Fibroblast of mammary gland (primary cell): ENCODE data around the gene C2orf42.

Experiments
- DNase-seq: peaks from one replicate; pipeline ENCODE4 v3.0.0-alpha.2; 2010; ENCODE audit warnings: low read depth
- H3K4me3 ChIP-seq: 2 replicates; pipeline ENCODE4 v1.5.1; 2011; ENCODE audit warnings: low read depth, mild to moderate bottlenecking, low read length, moderate library complexity; ENCODE audit not compliant: control insufficient read depth
- TF ChIP-seq, protein P1 (sequence below): conservative IDR thresholded peaks from 2 replicates; pipeline ENCODE4 v1.5.1; 2011; ENCODE audit warnings: low read depth, low read length, inconsistent platforms; ENCODE audit not compliant: control insufficient read depth, insufficient read depth

C2orf42 gene

DNA sequence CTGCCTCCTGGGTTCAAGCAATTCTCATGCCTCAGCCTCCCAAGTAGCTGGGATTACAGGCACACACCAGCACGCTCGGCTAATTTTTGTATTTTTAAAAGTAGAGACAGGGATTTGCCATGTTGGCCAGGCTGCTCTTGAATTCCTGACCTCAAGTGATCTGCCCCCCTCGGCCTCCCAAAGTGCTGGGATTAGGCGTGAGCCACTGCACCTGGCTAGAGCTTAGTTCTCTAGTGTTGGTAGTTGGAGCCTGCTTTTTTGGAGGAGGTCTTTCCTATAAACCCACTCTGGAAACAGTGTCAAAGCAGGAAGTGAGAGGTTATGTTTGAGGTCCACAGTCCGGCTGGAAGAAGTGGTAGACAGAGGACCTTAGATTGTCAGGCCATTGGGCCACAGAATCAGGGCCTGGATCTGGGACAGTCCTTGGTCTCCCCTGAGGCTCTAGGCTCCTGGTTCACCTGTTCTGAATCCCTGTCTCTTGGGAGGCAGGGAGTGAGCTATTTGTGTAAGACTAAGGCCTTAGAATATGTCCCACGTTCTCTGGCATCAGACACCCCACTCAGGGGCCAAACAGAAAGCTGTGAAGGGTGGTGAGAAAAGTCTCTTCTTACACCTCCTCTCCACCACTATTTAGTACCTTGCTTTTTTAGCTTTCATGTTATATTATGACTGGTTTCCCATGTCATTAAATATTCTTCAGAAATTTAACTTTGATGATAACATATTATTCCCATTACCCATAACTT is 69.0 kb downstream of the C2orf42 start:
- TF ChIP-seq, protein P1, sequence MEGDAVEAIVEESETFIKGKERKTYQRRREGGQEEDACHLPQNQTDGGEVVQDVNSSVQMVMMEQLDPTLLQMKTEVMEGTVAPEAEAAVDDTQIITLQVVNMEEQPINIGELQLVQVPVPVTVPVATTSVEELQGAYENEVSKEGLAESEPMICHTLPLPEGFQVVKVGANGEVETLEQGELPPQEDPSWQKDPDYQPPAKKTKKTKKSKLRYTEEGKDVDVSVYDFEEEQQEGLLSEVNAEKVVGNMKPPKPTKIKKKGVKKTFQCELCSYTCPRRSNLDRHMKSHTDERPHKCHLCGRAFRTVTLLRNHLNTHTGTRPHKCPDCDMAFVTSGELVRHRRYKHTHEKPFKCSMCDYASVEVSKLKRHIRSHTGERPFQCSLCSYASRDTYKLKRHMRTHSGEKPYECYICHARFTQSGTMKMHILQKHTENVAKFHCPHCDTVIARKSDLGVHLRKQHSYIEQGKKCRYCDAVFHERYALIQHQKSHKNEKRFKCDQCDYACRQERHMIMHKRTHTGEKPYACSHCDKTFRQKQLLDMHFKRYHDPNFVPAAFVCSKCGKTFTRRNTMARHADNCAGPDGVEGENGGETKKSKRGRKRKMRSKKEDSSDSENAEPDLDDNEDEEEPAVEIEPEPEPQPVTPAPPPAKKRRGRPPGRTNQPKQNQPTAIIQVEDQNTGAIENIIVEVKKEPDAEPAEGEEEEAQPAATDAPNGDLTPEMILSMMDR = no peak

DNA sequence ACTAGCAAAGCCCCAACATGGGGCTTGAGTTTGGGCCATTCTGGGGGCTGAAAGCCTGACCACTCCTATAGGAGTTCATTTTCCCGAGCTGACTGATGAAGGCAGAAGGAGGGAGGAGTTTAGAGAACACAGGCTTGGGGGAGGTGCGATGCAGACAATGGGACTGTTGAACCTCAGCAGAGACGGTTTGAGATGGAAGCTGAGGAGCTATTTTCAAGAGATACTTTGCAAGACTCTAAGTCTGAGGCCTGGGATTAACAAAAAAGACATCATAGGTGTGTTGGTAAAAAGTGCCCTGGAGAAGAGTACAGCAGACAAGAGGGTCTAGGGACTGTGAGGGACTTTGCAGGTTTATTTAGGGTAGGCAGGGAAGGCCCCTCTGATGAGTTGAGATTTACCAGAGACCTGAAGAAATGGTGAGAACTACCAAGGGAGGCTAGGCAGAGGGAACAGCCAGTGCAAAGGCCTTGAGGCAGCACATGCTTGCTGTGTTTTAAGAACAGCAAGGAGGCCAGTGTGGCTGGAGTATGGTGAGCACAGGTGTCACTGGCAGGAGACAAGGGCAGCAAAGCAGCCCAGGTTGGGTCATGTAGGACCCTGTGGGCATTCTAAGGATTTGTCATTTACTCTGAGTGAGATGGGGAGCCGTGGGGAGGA is 71.9 kb downstream of the C2orf42 start:
- DNase-seq = no peak
- TF ChIP-seq, protein P1 = no peak
- H3K4me3 ChIP-seq = no peak overlapping the region

More for the DNA sequence above, 69.0 kb downstream of the C2orf42 start:
- DNase-seq = no peak
- H3K4me3 ChIP-seq = no peak overlapping the region

DNA sequence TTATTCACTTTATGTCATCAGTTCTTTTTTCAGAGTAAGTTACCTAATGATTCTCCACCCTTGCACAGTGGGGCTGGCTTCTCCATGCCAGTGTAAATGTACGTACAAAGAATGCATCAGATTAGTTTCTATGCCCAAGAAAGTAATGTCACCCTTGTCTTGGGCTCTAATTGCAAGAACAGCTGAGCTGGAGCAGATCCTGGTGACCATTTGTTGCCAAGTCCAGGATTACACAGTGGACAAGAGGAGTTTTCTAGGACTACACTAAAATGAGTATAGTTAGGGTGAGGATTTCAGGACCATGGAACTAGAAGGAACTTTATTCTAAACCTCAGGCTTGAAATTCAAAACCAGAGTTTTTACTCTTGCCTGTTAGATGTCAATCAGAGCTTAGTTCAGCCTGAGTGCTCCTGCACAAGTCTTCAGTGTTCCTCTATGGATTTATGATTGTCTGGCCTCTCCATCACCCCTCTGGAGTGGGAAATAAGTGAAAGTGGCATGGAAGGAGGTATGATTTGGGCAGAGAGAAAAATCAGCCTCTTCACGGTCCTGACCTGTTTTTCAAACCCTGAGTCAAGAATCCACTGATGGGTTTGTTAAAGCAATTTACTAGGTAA is 73.8 kb downstream of the C2orf42 start:
- TF ChIP-seq, protein P1 = no peak
- no peak overlapping the region for H3K4me3 ChIP-seq
- DNase-seq = no peak

DNA sequence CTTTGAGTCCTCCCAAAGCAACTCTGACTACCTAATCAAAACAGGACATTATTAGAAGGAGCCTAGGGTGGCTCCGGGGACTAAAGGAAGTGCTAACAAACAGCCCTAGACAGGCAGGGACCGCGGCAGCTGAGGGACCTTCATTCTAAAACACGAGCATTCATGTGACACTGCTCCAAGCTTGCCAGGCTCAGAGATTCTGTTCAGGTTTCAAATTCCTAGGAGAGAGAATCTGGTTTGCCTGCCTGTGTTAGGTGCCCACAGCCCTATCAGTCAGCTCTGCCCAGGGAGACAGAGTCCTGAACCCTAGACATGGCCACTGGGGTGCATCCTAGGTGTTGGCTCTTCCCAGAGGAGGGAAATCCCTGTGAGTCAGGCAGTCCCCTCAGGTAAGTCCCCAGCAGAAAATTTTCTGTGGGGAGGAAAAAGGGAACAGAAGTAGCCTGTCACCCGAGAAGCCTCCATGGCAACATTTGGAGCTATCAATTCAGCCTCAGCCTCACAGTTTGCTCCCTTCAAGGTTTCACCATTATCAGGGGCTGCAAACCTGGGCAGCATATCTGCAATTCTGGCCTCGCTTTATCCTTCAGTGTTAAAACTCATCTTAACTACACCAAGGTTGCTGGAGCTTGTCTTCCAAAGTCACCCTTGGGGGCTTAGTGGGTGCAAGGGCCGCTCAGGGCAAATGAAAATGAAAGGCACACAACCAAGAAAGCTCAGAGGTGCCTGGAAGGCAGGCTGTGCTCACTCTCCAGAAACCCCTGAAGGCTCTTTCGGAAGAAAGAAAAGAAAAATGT is 75.0 kb downstream of the C2orf42 start:
- no peak overlapping the region for H3K4me3 ChIP-seq
- TF ChIP-seq, protein P1 = no peak
- no peak for DNase-seq

DNA sequence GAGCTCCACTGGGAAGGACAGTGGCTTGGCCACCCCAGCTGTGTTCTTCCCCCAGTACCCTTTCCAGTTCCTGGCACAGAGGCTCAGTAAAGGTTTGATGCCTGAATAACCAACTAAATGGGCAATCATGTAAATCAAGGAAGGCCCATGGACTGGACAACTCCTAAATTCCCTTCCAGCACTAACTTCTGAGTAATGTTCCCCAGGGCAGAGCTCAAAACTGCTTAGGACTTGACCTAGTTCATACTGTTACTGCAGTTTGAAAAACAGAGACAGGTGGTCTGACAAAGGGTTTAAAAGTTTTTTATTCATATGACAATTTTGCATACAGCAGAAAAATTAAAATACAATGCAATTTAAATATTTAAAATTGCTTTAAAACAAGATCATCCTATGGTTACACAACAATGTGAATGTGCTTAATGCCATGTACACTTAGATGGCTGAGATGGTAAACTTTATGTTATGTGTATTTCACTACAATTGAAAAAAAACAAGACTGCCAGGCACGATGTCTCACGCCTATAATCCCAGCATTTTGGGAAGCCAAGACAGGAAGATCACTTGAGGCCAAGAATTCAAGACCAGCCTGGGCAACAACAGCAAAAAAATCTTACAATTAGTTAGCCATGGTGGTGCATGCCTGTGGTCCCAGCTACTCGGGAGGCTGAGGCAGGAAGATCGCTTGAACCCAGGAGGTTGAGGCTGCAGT is 77.3 kb downstream of the C2orf42 start:
- DNase-seq = no peak
- no peak overlapping the region for H3K4me3 ChIP-seq
- TF ChIP-seq, protein P1 = no peak
